Smooth muscle cell (in vitro differentiated cells): ENCODE measurements around the gene IQGAP2. TPM values are rescaled to one million over a fixed set of nuclear protein-coding genes. Genes with fewer than 3 reads are reported as not detected.
"Not testable (repeated sequence)": the region's sequence is repeated elsewhere in the genome, so short reads cannot be mapped to it uniquely, and the experiment has no call there.

Experiments
- DNase-seq: peaks from one replicate; lab custom pipeline; 2025; ENCODE audit not compliant: unreplicated experiment; lab: John Stamatoyannopoulos, UW
- H2AFZ ChIP-seq: fragments of 200-600 bp; sonication (generic); 2 replicates; pipeline ENCODE4 v1.6.0; 2016; ENCODE audit warnings: antibody characterized with exemption, low read depth, mild to moderate bottlenecking
- H3F3A ChIP-seq: fragments of 200-600 bp; sonication (generic); 2 replicates; pipeline ENCODE4 v1.6.0; 2017; ENCODE audit warnings: antibody characterized with exemption, low read depth
- H3K27ac ChIP-seq: fragments of 200-600 bp; sonication (generic); 2 replicates; pipeline ENCODE4 v1.5.1; 2016; ENCODE audit warnings: low read depth, mild to moderate bottlenecking
- H3K27me3 ChIP-seq: fragments of 200-600 bp; sonication (generic); 2 replicates; pipeline ENCODE4 v1.6.1; 2016; ENCODE audit warnings: low read depth, mild to moderate bottlenecking
- H3K36me3 ChIP-seq: fragments of 200-600 bp; sonication (generic); 2 replicates; pipeline ENCODE4 v1.5.1; 2016; ENCODE audit warnings: low read depth
- H3K4me1 ChIP-seq: fragments of 200-600 bp; sonication (generic); 2 replicates; pipeline ENCODE4 v1.5.1; 2016; ENCODE audit warnings: low read depth
- H3K4me2 ChIP-seq: fragments of 200-600 bp; sonication (generic); 2 replicates; pipeline ENCODE4 v1.6.0; 2016; ENCODE audit warnings: mild to moderate bottlenecking
- H3K4me3 ChIP-seq: fragments of 200-600 bp; sonication (generic); 2 replicates; pipeline ENCODE4 v1.5.1; 2016; ENCODE audit warnings: mild to moderate bottlenecking
- H3K79me2 ChIP-seq: fragments of 200-600 bp; sonication (generic); 2 replicates; pipeline ENCODE4 v1.6.0; 2016; ENCODE audit warnings: low read depth, mild to moderate bottlenecking
- H3K9ac ChIP-seq: fragments of 200-600 bp; sonication (generic); 2 replicates; pipeline ENCODE4 v1.6.0; 2016; ENCODE audit warnings: low read depth
- H3K9me3 ChIP-seq: fragments of 200-600 bp; sonication (generic); replicated peaks from 2 replicates; pipeline ENCODE4 v1.5.1; 2016; ENCODE audit warnings: low read depth
- H4K20me1 ChIP-seq: fragments of 200-600 bp; sonication (generic); 2 replicates; pipeline ENCODE4 v1.6.0; 2016; ENCODE audit warnings: low read depth
- WGBS: methylation state at CpG from one replicate; pipeline ENCODE4 v1.1.7; 2016; ENCODE audit warnings: low lambda C conversion rate; 5-methylcytosine and 5-hydroxymethylcytosine counted together
- polyA plus RNA-seq: library from polyadenylated mRNA; unstranded; fragments of >200 nt; fragmentation: Nextera tagmentation; extraction: Ambion mirVana; gene quantifications from 2 replicates; pipeline ENCODE4 v1.2.1, GENCODE V29; 2016
- total RNA-seq: library from RNA; depleted of rRNA; stranded (reverse); fragments of >200 nt; gene quantifications from 2 replicates; pipeline ENCODE4 v1.2.3, GENCODE V29; 2014
- TF ChIP-seq, protein P1 (sequence below): fragments of 200-600 bp; sonication (generic); IDR thresholded peaks from 2 replicates; pipeline ENCODE4 v1.5.1; 2017; ENCODE audit warnings: borderline replicate concordance, mild to moderate bottlenecking, antibody characterized with exemption; ENCODE audit not compliant: insufficient read depth, poor library complexity, severe bottlenecking

IQGAP2 gene
- total and polyA plus RNA-seq, 2 experiments from 2014 or later, result 7.3 to 16.6 TPM

- H3K27ac ChIP-seq, result no peak overlapping the region
- DNase-seq, result no peak
- 32% methylated on average over 4 of the region's 4 CpGs for WGBS
- no peak overlapping the region for H3K4me3 ChIP-seq
- H3K9me3 ChIP-seq, result no peaks in the 10 kb centered on the region
- no peaks in the 10 kb centered on the region for H3K27me3 ChIP-seq
- no peak overlapping the region for H3K9ac ChIP-seq
- peaks cover 10% of the 10 kb centered on the region for H3F3A ChIP-seq
- no peaks in the 10 kb centered on the region for H4K20me1 ChIP-seq
- peak overlapping the region; percentile 29 for H3K4me2 ChIP-seq
- TF ChIP-seq, protein P1, sequence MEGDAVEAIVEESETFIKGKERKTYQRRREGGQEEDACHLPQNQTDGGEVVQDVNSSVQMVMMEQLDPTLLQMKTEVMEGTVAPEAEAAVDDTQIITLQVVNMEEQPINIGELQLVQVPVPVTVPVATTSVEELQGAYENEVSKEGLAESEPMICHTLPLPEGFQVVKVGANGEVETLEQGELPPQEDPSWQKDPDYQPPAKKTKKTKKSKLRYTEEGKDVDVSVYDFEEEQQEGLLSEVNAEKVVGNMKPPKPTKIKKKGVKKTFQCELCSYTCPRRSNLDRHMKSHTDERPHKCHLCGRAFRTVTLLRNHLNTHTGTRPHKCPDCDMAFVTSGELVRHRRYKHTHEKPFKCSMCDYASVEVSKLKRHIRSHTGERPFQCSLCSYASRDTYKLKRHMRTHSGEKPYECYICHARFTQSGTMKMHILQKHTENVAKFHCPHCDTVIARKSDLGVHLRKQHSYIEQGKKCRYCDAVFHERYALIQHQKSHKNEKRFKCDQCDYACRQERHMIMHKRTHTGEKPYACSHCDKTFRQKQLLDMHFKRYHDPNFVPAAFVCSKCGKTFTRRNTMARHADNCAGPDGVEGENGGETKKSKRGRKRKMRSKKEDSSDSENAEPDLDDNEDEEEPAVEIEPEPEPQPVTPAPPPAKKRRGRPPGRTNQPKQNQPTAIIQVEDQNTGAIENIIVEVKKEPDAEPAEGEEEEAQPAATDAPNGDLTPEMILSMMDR, result no peak
- H2AFZ ChIP-seq, result peak overlapping the region; percentile 24
- no peaks in the 10 kb centered on the region for H3K79me2 ChIP-seq
- no peaks in the 10 kb centered on the region for H3K36me3 ChIP-seq
- H3K4me1 ChIP-seq, result peaks cover 26% of the 10 kb centered on the region
Measured at GRCh38 chr5:76425146-76425545, 22.1 kb downstream of the IQGAP2 start.

- peaks cover 10% of the 10 kb centered on the region for H3F3A ChIP-seq
- H3K79me2 ChIP-seq, result no peaks in the 10 kb centered on the region
- H3K4me1 ChIP-seq, result peaks cover 26% of the 10 kb centered on the region
- H2AFZ ChIP-seq, result peak overlapping the region; percentile 10
- no peak overlapping the region for H3K4me3 ChIP-seq
- peak overlapping the region; percentile 40 for H3K4me2 ChIP-seq
- 64% methylated on average over 12 of the region's 12 CpGs for WGBS
- H3K27me3 ChIP-seq, result no peaks in the 10 kb centered on the region
- H3K36me3 ChIP-seq, result no peaks in the 10 kb centered on the region
- no peak overlapping the region for H3K9ac ChIP-seq
- no peaks in the 10 kb centered on the region for H3K9me3 ChIP-seq
- TF ChIP-seq, protein P1, result no peak
- no peak overlapping the region for H3K27ac ChIP-seq
- no peaks in the 10 kb centered on the region for H4K20me1 ChIP-seq
- no peak for DNase-seq
Measured at GRCh38 chr5:76425928-76426804, 23.1 kb downstream of the IQGAP2 start.

GRCh38 chr5:76427206-76428140 lies 24.4 kb downstream of the IQGAP2 start:
- no peak for DNase-seq
- Histone ChIP-seq H3F3A (peaks cover 3% of the 10 kb centered on the region), H4K20me1 (no peaks in the 10 kb centered on the region), H3K27ac (no peak overlapping the region), H3K4me3 (no peak overlapping the region), H3K9ac (no peak overlapping the region), H3K79me2 (no peaks in the 10 kb centered on the region), H3K9me3 (no peaks in the 10 kb centered on the region), H3K4me2 (peak overlapping the region; percentile 10), H3K36me3 (no peaks in the 10 kb centered on the region), H3K27me3 (no peaks in the 10 kb centered on the region), H3K4me1 (peaks cover 26% of the 10 kb centered on the region), H2AFZ (no peak overlapping the region)
- WGBS, result 70% methylated on average over 14 of the region's 14 CpGs
- TF ChIP-seq, protein P1, result no peak

DNA sequence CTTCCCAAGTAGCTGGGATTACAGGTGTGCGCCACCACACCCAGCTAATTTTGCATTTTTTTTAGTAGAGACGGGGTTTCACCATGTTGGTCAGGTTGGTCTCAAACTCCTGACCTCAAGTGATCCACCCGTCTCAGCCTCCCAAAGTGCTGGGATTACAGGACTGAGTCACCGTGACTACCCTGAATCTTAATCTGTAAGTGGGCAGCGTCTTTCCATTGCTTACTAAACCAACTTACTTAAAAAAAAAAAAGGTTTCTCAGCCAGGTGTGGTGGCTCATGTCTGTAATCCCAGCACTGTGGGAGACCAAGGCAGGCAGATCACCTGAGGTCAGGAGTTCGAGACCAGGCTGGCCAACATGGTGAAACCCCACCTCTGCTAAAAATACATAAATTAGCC lies 25.5 kb downstream of the IQGAP2 start:
- not testable (repeated sequence) for H3K9me3 ChIP-seq, H3K36me3 ChIP-seq, H3K4me2 ChIP-seq, H3K4me3 ChIP-seq, H2AFZ ChIP-seq, H4K20me1 ChIP-seq, H3F3A ChIP-seq, H3K27me3 ChIP-seq, H3K79me2 ChIP-seq, DNase-seq, H3K27ac ChIP-seq, H3K9ac ChIP-seq
- 78% methylated on average over 6 of the region's 6 CpGs for WGBS
- peaks cover 30% of the 10 kb centered on the region for H3K4me1 ChIP-seq
